Stimulated activated CD8-positive, alpha-beta memory T cell treated with anti-CD3 and anti-CD28 coated beads, Interleukin-2, amount 100 ng/mL, for 48 hours (primary cell): ENCODE measurements around the gene TOMM7.
"Not testable (repeated sequence)": the region's sequence is repeated elsewhere in the genome, so short reads cannot be mapped to it uniquely, and the experiment has no call there.

Experiments
- DNase-seq, 2 donors: peaks; one replicate each; pipeline ENCODE4 v3.0.0-alpha.2; 2020; ENCODE audit warnings: low read depth in 2 of 2

TOMM7 gene

DNA sequence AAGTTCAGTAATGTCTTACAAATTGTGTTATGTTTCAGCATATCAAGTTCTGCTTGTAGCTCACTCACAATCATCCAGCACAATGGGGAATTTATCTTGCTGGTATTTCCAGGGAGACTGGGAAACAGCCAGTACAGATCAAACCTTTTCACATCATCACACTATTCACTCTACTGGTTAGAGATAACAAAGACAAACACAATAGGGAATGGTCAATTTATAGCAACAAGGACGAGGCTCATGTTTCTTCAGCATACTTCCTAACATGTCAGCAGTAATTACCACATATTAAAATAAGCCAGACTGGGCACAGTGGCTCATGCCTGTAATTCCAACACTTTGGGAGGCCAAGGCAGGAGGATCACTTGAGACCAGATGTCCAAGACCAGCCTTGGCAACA is 38.3 kb downstream of the TOMM7 start:
- no peak for DNase-seq

- DNase-seq = no peak
Measured at GRCh38 chr7:22783421-22783820, 39.2 kb downstream of the TOMM7 start.

DNA sequence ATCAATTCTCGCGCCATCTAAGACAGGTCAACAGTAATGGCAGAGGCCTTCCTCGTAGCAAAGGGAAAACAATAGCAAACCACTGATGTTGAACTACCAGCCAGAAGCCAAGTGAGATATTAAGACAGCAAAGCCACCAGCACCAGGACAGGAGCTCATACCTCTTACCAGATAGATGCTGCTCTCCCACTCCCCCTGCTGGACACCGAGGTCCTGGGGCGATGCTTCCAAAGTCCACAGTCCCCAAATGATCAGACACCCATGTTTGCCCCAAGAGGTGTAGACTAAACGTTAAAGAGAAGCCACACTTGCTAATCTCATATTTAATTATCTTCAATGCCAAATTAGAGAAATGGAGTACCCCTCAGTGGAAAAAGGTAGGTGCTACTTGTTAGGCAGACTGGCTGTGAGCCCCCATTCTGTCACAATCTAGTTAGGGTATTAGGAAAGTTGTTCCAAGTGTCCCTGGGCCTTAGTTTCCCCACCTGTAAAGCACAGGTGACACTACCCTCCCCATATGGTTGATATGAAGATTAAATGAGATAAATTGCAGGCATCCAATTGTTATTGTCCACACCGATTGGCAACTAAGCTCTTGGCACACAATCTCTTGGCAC is 39.9 kb downstream of the TOMM7 start:
- peak; percentile 49 to 69 for DNase-seq

DNA sequence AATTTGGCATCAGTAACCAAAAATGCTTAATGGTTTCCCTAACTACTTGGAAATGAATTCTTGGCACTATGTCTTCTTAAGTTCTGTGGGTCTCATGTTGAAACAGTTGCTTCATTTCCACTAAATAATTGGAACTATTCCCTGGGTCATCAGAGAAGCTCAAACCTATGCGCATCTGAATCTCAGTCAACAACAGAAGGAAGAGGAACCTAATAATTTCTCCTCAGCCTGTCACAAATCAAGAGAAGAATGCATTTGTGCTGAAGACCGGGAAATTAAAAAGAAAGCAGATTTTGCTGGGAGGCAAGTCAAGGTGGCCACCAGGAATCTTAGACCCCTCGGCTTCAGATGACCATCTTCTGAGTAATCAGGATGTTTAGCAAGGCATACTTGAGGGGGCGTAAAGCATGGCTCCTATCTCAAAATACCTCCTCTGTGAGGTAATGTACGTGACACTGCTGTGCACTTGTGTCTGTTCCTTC is 41.4 kb downstream of the TOMM7 start:
- no peak for DNase-seq

DNA sequence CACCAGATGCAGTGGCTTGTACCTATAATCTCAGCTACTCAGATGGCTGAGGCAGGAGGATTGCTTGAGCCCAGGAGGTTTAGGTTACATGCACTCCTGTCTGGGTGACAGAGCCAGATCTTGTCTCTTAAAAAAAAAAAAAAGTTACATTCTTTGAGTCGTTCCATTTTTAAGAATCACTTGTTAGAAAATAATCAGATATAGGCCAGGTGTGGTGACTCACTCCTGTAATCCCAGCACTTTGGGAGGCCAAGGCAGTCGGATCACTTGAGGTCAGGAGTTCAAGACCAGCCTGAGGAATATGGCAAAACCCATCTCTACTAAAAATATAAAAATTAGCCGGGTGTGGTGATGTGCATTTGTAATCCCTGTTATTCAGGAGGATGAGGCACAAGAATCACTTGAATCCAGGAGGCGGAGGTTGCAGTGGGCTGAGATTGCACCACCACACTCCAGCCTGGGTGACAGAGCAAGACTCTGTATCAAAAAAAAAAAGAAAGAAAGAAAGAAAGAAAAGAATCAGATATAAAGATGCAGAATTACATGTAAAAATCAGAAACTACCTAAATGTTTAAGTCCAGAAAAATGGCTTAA is 42.8 kb downstream of the TOMM7 start:
- not testable (repeated sequence) for DNase-seq

DNA sequence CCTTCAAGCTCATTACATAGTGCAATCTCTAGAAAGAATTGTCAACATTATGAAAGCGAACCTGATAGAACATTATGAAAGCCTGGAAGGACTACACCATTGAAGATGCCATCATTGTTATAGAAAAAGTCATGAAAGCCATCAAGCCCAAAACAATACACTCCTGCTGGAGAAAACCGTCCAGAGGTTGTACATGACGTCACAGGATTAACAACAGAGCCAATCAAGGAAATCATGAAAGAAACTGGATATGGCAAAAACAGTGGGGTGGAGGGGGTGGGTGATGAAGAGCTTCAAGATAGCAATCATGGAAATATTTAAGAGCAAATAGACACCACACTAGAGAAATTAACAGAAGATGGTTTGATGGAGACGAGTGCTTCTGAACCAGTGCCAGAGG is 45.7 kb downstream of the TOMM7 start:
- DNase-seq = no peak

GRCh38 chr7:22772885-22773284 is 49.8 kb downstream of the TOMM7 start:
- no peak for DNase-seq

- DNase-seq = no peak
Measured at GRCh38 chr7:22771872-22772228, 50.8 kb downstream of the TOMM7 start.

DNA sequence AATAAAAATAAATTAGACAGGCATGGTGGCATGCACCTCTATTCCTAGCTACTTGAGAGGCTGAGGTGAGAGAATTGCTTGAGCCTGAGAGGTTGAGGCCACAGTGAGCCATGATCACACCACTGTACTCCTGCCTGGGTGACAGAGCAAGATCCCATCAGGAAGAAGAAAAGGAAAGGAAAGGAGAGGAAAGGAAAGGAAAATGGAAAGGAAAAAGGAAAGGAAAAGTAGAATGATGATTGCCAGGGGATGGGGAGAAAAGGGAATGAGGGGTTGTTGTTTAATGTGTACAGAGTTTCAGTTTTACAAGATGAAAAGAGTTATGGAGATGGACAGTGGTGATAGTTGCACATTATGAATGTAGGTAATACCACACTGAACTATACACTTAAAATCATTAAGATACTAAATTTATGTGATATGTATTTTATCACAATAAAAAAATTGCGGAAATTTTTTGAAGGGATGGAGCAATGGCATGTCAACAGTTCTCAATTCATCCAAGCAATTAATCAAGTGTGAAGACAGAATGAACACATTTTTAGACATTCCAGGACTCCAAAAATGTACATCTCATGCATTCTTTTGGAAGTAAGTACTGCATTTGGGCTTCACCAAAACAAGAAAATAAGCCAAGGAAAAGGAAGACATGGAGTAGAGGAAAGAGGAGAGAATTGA is 51.3 kb downstream of the TOMM7 start:
- no peak for DNase-seq

DNA sequence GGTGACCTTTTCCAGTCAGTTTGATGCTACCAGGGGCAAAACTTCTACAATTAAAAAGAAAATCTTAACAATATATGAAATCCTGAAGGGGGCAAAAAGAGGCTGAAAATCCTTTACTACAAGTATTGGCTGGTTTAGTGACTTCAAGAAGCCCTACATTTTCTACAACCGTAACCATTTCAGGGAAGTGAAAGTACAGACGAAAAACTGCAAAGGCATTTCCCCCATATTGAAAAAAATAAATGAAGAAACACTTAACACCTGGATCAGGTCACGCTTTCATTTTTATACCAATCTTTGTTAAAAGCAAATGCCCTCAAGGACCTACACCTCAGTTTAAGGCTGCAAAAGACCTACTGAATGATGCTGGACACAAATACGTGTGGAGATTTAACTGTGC is 57.0 kb downstream of the TOMM7 start:
- DNase-seq = no peak
